Left colon (tissue), 2 donors: ENCODE data around the gene C1QTNF4. TPM values are rescaled to one million over a fixed set of nuclear protein-coding genes. Genes with fewer than 3 reads are reported as not detected.
A peak's percentile ranks its signal among the peaks of the same experiment; 100 is the strongest.
"Not testable (repeated sequence)": the region's sequence is repeated elsewhere in the genome, so short reads cannot be mapped to it uniquely, and the experiment has no call there.

ENCODE experiments used
- ATAC-seq: fragments of 200-7000 bp; cut with Tn5 transposase; one replicate; pipeline ENCODE4 v1.9.1; 2020; ENCODE audit warnings: mild to moderate bottlenecking, moderate library complexity
- DNase-seq, 2 donors: peaks; one replicate each; pipeline ENCODE4 v3.0.0-alpha.2; 2020
- intact Hi-C, 2 donors: fragments of 100-400 bp; cut with DNase I in 1 of 2; cut with micrococcal nuclease in 1 of 2; formaldehyde crosslinking; loops; one replicate each; pipeline versions ENCODE4 v1.11.2 to v1.14.0; 2022; cut with DNase I, micrococcal nuclease
- long read RNA-seq: library from polyadenylated mRNA; unstranded; transcript quantifications from one replicate; pipeline ENCODE4 v2.0.0, GENCODE V29; 2021
- total RNA-seq, 2 donors: library from RNA; stranded (reverse); fragmentation: NEBNext Ultra II Directional; extraction: Animal tissue kit (Norgen Biotek cat#: 25700); gene quantifications; one replicate each; pipeline ENCODE4 v1.2.1, GENCODE V29; 2021
- donor health status: DM: no; HTN: no; CAD: no.
- donor health status: DM: yes; HTN: yes; CAD: no.

Gene C1QTNF4
- total RNA-seq: under 1 TPM; 0.34 to 0.53 TPM
- long read RNA-seq: 0 reads

DNA sequence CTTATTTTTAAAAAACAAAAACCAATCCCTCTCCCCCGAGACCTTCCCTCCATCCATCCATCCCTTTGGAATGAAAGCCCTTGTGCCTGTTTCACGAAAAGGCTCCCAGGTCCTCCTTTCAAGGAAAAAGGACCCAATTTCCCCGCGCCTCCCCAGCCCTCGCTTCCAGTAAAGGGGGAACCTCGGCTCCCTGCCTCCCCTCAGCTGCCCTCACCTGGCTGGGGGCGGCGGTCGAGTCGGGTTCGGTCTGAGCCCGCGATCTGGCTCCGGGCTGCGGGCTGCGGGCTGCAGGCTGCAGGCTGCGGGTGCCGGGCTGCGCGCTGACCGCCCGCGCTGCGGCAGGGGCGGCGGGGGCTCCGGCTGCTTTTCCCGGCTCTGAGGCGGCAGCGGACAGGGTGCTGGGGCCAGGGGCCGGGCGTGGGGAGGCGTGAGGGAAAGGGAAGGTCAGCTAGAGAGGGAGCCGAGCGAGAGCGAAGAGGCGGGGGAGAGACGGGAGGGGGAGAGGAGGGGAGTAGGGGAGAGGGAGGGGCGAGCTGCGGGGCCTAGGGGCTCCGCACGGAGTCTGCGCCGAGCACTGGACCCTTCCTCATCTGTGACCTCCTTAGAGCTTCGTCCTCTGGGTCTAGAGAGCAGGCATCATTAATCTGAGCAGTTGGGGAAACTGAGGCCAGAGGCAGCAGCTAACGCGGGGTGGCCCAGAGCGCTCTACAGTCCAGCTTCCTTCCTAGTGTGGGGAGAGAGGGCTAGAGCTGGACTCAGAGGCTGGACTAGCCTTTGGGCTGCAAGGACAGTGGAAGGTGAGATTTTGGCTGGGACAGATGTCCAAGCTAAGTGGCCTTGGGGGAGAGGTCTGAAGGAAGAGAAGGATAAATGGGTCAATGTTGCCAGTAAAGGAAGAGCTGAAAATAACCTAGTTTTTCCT lies at the start of gene C1QTNF4:
Gene C1QTNF4, minus strand, starts transcription at position 478 of the 922 bp plus-strand sequence. CDS start 3,601 bp downstream, outside the sequence.
- DNase-seq (no peak), ATAC-seq (no peak)
- intact Hi-C loops: no loop called here

DNA sequence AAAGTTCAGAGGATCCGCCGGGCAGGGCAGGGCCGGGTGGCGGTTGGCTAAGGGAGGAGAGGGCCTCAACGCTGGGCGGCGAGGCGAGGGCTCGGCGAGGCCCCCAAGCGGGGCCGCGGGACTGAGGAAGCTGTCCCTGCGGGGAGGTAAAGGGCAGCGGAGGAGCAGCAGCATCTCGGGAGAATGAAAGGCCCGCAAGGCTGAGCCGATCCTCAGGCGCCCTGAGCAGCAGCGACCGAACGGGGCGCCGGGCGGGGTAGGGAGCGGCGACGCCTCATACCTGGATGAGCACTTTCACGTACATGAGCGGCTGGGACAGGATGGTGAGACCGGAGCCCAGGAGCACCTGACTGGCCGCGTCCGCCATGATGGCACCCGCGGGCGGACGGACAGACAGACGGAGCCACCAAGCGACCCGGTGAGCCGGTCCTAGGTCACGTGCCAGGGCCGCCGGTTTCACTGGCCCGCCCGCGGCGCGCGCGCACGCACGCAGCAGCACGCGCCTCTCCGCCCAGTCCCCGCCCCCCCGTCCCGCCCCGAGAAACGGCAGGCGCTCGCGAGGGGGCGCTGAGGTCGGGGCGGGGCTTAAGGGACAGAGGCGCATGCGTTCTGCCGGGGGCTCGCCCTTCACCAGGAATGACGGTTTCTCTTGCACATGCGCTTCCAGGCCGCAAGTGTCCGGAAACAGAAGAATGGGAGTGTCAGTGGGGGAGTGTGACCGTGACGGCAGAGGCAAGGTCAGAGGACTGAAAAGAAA lies 48.1 kb upstream of the C1QTNF4 start, which contains the start of gene MTCH2:
Gene MTCH2, minus strand, starts transcription at position 461 of the 757 bp plus-strand sequence. Its CDS starts 94 bp downstream, at position 367.
- DNase-seq: peak; percentile 96 to 97
- ATAC-seq: peak; percentile 93
- intact Hi-C loops: no loop called here

DNA sequence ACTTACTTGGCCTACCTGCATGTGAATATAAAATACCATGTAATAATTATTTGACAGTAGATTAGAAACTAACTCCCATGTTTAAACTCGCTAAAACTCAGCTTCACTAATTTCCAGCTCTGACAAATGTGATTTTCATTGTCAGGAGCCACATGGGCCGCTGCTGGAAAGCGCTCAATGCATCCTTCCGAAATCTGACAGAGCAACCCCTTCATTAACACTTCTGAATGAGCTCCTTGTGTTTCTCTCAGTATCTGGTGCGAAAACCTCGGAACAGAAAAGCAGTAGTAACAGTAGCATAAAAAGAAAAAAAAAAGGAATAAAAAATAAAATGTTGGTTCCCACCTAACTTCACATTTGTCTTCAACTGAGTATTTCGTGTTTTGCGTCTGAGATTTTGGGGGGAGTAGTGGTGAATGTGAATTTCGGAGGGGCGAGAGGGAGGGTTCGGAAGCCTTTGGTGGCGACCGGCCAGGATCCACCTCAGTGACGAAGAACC lies 47.4 kb upstream of the C1QTNF4 start:
- intact Hi-C loops: no loop called here
- ATAC-seq: no peak
- DNase-seq: no peak

DNA sequence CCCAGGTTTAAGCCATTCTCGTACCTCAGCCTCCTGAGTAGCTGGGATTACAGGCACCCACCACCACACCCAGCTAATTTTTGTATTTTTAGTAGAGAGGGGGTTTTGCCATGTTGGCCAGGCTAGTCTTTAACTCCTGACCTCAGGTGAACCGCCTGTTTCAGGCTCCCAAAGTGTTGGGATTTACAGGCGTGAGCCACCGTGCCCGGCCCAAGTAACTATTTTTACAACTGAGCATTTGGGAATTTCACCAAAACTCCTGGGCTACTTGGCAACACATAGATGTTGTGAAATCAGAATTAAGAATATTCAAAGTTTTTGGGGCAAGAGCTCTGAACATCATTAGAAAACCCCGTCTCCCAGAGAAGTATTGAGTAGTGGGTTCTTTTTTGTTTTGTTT lies 46.3 kb upstream of the C1QTNF4 start:
- ATAC-seq, intact Hi-C loops, DNase-seq: not testable (repeated sequence)

DNA sequence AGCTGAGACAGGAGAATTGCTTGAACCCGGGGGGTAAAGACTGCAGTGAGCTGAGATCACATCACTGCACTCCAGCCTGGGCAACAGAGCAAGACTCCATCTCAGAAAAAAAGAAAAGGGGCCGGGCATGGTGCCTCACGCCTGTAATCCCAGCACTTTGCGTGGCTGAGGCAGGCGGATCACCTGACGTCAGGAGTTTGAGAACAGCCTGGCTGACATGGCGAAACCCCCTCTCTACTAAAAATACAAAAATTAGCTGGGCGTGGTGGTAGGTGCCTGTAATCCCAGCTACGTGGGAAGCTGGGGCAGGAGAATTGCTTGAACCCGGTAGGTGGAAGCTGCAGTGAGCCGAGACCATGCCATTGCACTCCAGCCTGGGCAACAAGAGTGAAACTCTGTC lies 42.1 kb upstream of the C1QTNF4 start:
- DNase-seq, ATAC-seq, intact Hi-C loops: not testable (repeated sequence)

DNA sequence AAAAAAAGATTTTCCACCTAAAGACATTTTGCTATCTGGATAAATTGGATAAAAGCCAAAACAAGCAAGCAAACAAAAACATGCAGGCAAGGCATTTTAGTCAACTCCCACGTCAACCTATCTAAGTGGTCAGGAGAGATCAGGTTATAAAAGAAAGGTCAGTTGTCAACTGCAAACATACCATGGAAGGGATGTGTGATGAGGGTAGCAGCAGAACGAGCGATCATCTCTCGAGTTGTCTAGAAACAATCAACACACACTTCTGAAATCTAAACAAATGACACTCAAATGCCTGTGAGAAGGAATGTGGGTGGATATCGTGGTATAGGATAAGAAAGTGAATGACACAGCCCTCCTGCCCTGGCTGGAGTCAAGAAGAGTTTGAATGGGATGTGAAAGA lies 37.3 kb upstream of the C1QTNF4 start:
- no peak for ATAC-seq
- intact Hi-C loops: no loop called here
- no peak for DNase-seq

DNA sequence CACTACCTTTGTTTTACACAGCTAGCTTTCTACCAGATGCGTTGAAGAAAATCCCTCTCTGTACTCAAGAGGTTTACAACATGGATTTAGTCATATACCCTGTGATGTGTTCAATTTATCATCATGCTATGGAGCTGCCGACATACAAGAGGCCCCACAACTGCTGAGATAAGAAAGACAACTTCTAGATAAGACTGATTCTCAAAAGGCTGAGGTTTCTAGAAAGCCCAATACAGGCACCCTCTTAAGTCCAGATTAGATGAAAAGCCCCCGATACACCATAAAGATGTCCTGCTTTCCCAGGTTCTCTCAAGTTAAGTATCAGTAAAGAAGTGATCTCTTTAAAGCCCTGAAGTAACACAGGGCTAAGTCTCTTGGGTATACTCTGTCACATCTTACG lies 33.8 kb upstream of the C1QTNF4 start:
- intact Hi-C loops: no loop called here
- DNase-seq (no peak), ATAC-seq (no peak)

DNA sequence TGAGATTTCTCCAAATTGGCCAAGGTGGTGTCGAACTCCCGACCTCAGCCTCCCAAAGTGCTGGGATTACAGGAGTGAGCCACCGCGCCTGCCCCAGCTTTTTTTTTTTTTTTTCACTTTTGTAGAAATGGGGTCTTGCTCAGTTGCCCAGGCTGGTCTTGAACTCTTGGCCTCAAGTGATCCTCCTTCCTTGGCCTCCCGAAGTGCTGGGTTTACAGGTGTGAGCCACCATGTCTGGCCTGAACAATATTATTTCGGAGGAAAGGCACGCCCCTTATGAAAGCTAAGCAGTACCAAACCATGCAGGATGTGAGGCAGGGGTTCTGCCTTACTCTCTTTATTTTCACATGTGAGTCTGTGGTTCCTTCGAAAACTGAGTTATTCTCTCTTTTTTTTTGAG lies 32.0 kb upstream of the C1QTNF4 start:
- ATAC-seq (no peak), DNase-seq (no peak)
- intact Hi-C loops: no loop called here

DNA sequence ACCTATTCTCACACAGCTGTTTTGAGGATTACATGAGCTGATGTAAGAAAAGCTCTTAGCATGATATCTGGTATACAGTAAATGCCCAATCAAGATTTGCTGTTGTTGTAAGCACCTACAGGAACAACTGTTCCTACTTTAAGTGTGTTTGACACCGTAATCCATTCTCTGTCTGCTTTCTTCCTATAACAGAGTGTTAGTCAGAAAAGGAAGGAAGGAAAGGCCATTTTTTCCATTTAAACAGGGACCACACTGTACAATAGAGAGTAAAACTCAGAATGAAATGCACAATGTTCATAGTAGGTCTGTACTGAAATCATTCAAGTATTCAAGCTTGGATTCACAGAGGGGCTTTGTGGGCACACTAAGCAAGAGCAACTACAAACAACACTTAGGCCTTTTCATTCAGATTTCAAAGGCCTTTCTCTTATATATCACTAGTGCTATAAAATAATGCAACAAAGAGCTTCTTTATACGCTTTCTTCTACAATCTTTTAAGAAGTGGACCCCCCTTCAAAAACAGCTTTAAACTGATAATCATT lies 26.7 kb upstream of the C1QTNF4 start:
- DNase-seq (no peak), ATAC-seq (no peak)
- intact Hi-C loops: no loop called here

DNA sequence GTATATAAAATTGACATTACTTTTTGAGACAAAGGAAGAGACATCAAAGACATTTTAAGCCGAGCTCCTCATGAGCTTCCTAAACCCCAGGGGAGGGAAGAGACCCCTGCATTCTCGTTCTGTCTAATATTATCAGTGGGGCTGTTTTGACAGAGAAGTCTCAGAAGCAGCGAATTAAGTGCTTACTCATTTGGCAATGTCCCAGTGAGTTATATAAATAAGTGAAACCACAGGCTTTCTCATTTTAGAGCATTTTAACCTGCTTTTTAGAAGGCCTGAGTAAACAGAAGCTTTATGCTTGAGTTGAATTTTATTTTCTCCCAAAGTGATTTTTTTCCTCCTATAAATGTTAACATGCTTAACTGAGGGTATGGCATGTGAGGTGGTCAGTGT lies 23.2 kb upstream of the C1QTNF4 start:
- ATAC-seq: no peak
- intact Hi-C loops: no loop called here
- no peak for DNase-seq

DNA sequence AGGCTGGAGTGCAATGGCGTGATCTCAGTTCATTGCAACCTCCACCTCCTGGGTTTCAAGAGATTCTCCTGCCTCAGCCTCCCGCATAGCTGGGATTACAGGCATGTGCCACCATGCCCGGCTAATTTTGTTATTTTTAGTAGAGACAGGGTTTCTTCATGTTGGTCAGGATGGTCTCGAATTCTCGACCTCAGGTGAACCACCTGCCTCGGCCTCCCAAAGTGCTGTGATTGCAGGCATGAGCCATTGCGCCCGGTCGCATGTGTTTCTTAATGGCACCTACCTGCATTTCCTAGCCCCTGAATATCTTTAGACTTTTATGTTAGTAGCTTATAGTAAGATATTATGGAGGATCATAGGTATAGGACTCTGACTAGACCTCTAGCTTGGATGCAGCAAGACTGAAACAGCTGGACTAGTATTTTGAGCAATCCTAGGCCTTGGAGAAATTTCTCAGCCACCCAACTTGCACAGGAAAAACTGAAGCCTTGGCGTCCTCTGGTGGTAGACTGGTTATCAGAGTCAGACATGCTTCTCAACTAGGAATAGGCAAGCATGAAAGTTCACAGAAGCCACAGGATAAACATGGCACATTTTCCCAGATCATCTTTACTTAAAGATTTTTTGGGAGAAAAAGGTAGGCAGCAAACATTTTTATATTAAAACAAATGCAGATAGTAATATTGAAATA lies 22.7 kb upstream of the C1QTNF4 start:
- peak; percentile 48 for ATAC-seq
- intact Hi-C loops: no loop called here
- peak in 1 of 2 donors; percentile 23 for DNase-seq

DNA sequence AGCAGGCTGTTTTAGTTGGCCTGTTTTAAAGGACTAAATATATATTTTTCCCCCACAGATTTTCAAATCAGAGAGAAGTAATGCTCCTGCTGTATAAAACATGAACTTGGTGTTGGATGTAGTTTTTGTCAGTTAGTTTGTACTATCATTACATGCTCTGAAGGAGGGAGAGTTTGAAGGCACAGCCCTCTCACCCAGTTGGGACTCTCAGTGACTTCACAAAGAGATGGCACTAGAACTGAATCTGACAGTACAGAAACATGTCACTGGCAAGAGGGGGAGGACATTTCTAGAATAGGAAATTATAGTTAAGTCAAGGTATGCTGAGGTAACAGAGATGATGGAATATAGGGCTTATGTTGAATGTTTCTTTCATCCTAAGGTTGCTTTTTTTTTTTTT lies 21.0 kb upstream of the C1QTNF4 start:
- no peak for ATAC-seq
- intact Hi-C loops: no loop called here

DNA sequence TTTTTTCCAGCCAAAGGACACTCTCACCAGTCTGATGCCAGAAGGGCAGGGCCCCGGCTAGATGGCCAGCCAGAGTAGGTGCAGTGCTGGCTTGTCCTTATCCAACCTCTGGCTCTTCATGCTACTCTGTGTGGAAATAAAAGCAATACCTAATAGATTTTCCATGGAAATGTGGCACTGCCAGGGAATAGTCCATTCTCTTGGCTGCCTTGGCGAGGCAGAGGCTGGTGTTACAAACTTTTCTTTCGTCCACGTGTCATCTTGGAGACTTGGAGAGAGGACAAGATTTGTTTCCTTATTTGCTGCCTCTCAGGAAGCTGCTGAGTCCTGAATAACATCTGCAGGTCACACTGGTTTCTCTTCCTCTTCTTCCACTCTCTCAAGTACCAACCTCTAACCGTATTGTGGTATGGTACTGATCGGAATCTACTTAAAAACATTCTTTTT lies 17.2 kb upstream of the C1QTNF4 start:
- intact Hi-C loops: no loop called here
- DNase-seq (no peak), ATAC-seq (peak; percentile 29)

More for the DNA sequence above, 21.0 kb upstream of the C1QTNF4 start:
- no peak for DNase-seq

DNA sequence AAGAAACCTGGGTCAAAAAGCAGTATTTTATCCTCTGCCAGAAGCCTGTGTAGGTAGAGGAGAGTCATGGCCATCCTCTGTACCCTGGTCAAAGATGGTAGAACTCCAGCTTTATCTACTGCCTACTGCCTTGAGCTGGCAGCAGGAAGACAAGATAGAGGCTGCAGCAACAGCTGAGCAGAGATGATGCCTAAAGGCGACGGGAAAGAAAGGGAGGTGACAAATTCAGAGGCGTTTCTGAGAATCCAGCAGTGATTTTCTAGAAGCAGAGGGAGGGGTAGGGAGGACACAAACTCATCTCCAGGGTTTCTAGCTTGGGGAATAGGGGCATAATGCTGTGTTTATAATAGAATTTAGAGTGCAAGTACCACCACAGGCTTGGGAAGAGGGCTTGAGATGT lies 15.5 kb upstream of the C1QTNF4 start:
- DNase-seq (no peak), ATAC-seq (no peak)
- intact Hi-C loops: no loop called here

DNA sequence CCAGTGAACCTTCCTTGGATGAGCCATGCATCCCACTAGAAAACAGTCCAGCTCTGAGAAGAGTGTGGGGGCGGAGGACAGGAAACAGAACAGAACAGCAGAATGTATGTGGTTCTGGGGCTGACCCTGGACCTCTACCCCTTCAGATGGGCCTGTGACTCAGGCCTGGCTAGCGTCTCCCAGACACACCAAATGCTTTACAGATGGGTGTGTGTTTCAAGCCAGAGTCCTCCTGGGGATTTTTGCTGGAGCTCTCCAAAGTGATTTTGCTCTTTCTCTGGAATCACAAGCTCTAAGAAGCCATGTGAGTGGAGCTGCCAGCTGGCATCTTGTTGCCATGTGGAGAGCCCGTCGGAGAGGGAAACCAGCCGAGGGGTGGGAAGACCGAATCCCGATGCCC lies 13.2 kb upstream of the C1QTNF4 start:
- ATAC-seq (no peak), DNase-seq (no peak)
- intact Hi-C loops: no loop called here

DNA sequence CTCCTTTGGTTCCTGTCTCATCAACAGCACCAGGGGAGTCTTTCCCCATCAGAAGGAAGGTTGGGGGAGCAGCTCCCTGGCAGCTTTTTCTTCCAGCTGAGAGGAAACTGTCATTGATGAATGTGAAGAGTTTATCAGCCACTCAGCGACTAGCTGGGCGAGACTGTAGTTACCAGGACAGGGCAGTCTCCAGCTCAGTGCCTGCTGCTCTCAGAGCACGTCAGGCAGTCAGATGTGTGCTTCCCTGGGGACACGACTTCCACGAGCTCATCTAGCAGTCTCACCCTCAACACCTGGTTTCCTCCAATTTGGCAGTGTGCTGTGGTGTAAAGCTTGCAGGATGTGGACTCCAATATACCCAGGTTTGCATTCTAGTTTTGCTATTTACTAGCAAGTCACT lies 12.5 kb upstream of the C1QTNF4 start:
- ATAC-seq (no peak), DNase-seq (no peak)
- intact Hi-C loops: no loop called here

DNA sequence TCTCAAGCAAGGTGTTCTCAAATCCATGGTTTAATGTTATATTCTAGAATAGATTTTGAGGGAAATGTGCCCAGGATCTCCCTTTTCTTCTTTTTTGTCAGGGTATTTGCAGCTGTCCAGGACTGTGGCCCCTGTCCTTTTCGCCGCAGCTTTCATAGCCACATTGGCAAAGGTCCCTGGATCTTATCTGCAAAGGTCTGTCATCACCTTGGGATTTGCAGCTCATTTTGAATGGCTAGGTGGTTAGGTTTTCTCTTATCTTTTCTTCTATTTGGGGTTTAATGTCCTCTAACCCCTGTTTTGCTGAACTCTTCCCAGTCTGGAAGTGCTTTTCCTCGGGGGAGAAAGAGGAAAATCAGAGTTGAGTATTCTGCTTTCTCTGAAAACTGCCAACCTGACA lies 11.7 kb upstream of the C1QTNF4 start:
- DNase-seq (no peak), ATAC-seq (no peak)
- intact Hi-C loops: no loop called here

DNA sequence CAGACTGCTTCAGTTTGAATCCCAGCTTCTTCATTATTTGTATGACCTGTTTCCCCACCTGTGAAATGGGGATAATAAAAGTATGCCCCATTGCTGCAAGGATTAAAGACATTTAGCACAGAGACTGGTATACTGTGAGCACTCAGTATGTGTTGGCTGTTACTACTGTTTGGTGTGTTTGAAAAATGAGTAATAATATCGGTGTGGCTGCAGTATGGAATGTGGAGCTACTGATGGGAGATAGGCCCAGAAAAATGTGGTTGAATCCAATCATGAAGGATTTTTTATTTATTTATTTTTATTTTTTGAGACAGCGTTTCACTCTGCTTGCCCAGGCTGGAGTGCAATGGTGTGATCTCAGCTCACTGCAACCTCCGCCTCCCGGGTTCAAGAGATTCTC lies 9.1 kb upstream of the C1QTNF4 start:
- intact Hi-C loops: no loop called here
- DNase-seq: no peak
- ATAC-seq: no peak

DNA sequence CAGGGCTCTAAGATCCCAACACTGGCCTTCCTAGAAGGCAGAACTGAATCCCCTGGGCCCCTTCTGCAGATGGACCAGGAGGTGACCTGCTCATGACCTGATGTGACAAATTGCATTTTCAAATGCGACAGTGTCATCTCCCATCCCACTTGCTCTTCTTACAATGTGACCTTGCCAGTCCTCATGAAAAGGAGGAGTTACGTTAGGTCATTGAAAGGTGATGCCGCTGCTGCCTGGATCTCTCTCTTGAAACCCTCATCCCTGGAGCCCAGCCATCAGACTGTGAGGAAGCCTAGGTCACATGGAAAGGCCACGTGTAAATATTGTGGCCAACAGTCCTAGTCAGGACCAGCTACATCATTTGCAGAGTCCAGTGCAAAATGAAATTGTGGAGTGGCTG lies 5.7 kb upstream of the C1QTNF4 start:
- intact Hi-C loops: no loop called here
- DNase-seq: no peak
- no peak for ATAC-seq
